GM23248 (cell line): ENCODE measurements around the gene GEMIN4.

ENCODE experiments used
- EZH2 ChIP-seq: fragments of 200-600 bp; sonication (generic); IDR thresholded peaks from 2 replicates; pipeline ENCODE4 v1.6.1; 2018; ENCODE audit warnings: antibody characterized with exemption, mild to moderate bottlenecking; ENCODE audit not compliant: insufficient read depth, poor library complexity, severe bottlenecking
- EZH2phosphoT487 ChIP-seq: fragments of 200-600 bp; sonication (generic); IDR thresholded peaks from 2 replicates; pipeline ENCODE4 v1.6.1; 2018; ENCODE audit warnings: antibody characterized with exemption, moderate library complexity, mild to moderate bottlenecking, low read depth; ENCODE audit not compliant: insufficient read depth

- TF ChIP-seq EZH2 (no peak), EZH2phosphoT487 (no peak)
These were observed 37.2 kb upstream of the GEMIN4 start for GRCh38 chr17:789160-789840.
